Activated T-cell treated with anti-CD3 and anti-CD28 coated beads for 4 hours (primary cell): ENCODE results near the gene OR10G3.

Experiments used
- DNase-seq: peaks from one replicate; pipeline ENCODE4 v3.0.0-alpha.2; 2020

Gene OR10G3

GRCh38 chr14:21535545-21536417, 44.1 kb downstream of the OR10G3 start:
- DNase-seq: no peak

GRCh38 chr14:21534576-21534975, 45.3 kb downstream of the OR10G3 start:
- no peak for DNase-seq

GRCh38 chr14:21533294-21533693, 46.6 kb downstream of the OR10G3 start:
- DNase-seq: no peak

GRCh38 chr14:21529515-21529914, 50.4 kb downstream of the OR10G3 start:
- DNase-seq: no peak

GRCh38 chr14:21528381-21529348, 51.2 kb downstream of the OR10G3 start:
- no peak for DNase-seq

- DNase-seq: no peak
Observed at GRCh38 chr14:21527318-21527679, 52.6 kb downstream of the OR10G3 start.

GRCh38 chr14:21526672-21527317, 53.1 kb downstream of the OR10G3 start:
- no peak for DNase-seq

GRCh38 chr14:21525962-21526671, 53.8 kb downstream of the OR10G3 start, which contains the start of gene SALL2:
SALL2 (minus strand) TSS chr14:21526346; CDS start chr14:21526127, 219 bp downstream.
- DNase-seq: peak; percentile 56

GRCh38 chr14:21525571-21525961, 54.3 kb downstream of the OR10G3 start:
- no peak for DNase-seq

- no peak for DNase-seq
Observed at GRCh38 chr14:21524575-21525490, 55.0 kb downstream of the OR10G3 start.

GRCh38 chr14:21523203-21523602, 56.7 kb downstream of the OR10G3 start:
- DNase-seq: no peak

GRCh38 chr14:21521501-21521900, 58.4 kb downstream of the OR10G3 start:
- no peak for DNase-seq

- no peak for DNase-seq
Observed at GRCh38 chr14:21520767-21521166, 59.1 kb downstream of the OR10G3 start.

GRCh38 chr14:21518725-21519124, 61.2 kb downstream of the OR10G3 start:
- DNase-seq: no peak
